Activated effector memory CD4-positive, alpha-beta T cell treated with anti-CD3 and anti-CD28 coated beads, Interleukin-2, amount 50 U/mL, for 16 hours (primary cell): ENCODE data around the gene TM2D1.
"Not testable (repeated sequence)": the region's sequence is repeated elsewhere in the genome, so short reads cannot be mapped to it uniquely, and the experiment has no call there.

Experiments used
- DNase-seq: peaks from one replicate; pipeline ENCODE4 v3.0.0-alpha.2; 2020

TM2D1 gene

DNA sequence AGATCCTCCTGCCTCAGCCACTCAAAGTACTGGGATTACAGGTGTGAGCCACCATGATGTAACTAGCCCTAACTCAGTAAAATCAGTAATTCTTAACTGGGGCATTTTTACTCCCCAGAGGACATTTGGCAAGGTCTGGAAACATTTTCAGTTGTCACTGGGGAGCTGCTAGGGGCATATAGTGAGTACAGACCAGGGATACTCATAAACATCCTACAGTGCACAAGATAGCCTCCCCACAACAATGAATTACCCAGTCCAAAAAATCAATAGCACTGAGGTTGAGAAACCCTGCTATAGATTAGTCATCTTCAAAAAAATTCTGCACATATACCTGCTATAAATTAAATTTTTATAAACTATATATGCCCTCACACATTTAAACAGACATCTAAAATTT is 13.0 kb downstream of the TM2D1 start:
- DNase-seq: no peak

DNA sequence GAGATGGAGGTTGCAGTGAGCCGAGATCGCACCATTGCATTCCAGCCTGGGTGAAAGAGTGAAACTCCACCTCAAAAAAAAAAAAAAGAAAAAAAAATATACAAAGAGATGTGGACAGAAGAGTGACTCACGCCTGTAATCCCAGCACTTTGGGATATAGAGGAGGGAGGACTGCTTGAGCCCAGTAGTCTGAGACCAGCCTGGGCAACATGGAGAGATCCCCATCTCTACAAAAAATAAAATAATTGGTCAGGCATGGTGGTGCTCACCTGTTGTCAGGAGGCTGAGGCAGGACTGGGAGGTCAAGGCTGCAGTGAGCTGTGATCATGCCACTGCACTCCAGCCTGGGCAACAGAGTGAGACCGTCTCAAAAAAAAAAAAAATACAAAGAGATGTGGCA is 13.7 kb downstream of the TM2D1 start:
- not testable (repeated sequence) for DNase-seq

DNA sequence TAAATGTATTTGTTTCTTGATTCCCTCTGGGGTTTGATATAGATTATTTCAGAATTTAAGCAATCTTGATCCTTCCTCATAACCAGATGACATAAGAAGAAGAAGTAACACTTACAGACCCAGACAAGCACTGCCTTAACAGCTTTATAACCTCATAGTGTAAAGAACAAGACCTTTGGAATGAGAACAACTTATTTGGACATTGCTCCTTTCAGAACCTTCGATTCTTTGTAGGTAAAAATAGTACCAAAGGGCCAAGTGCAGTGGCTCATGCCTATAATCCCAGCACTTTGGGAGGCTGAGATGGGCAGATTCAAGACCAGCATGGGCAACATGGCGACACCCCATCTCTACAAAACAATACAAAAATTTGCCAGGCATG is 15.0 kb downstream of the TM2D1 start:
- no peak for DNase-seq

DNA sequence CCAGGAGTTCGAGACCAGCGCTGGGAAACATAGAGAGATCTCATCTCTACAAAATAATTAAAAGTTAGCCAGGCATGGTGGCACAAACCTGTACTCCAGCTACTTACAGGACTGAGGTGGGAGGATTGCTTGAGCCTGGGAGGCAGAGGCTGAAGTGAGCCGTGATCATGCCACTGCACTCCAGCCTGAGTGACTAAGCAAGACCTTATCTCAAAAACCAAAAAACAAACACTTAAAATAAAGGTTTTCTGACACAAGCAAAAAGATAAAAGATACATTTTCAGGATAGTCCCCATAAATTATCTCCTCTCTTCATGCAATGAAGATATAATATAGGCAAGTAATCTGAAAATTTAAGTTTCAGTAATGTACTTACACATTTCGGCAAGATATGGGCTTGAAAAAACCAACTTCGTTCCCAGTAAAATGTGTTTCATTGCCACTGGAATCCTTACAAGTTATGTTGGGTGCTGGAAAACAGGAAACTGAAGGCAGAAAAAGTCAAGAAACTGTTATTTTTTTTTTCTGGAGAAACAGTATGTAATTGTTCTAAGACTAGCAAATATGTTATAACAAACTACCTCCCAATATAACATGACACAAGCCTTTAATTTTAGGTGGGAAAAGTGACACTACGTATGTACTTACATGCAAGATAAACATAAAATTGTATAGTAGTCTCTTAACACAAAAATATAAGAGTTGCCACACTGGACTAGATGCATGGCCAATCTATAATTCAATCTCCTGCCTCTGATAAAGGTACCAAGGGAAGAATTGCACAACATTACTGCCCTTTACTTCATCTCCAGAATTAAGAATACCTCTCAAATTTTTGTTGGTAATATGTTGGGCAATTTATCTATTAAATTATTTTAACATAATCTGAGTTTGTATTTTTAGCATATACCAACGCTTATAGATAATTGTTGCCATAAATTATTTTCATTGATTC is 15.7 kb downstream of the TM2D1 start:
- no peak for DNase-seq

DNA sequence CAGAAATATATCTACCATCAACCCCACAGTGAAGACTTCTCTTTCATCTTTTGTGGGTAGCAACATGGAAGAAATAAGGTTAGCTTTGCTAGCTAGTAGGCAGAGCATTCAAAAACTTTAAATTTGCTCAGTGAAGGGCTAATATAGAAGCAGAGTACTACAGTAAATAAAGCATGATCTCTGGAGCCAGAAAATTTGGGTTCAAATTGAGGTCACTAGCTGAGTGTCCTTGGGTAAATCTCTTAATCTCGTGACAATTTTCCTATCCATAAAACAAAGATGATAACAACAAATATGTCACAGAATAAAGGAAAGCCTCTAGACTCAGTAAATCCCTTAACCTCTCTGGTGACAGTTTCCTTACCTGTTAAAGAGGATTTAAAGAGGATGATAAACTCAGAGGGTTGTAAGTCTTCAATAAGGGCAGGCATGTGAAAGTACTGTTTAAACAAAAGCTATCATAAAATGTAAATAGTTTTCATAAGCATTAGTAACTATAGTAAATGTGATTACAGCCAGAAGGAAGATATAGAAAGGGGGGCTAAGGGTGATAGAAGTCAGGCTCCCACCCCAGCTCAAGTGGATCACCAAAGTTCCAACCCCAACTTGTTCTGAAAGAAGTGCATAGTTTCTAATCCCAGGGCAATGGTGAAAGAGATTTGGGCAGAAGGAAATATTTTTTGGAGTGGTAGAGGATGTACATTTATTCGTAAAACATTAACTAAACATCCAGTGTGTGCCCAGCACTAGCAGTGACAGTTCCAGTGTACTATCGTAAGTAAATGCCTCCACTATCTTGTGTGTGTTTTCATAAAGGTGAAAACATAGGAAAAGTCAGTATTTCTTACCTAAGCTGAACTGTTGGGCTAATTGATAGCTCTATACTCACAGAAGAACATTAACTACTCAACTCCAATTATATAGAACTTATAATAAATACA is 24.8 kb downstream of the TM2D1 start:
- DNase-seq: no peak

DNA sequence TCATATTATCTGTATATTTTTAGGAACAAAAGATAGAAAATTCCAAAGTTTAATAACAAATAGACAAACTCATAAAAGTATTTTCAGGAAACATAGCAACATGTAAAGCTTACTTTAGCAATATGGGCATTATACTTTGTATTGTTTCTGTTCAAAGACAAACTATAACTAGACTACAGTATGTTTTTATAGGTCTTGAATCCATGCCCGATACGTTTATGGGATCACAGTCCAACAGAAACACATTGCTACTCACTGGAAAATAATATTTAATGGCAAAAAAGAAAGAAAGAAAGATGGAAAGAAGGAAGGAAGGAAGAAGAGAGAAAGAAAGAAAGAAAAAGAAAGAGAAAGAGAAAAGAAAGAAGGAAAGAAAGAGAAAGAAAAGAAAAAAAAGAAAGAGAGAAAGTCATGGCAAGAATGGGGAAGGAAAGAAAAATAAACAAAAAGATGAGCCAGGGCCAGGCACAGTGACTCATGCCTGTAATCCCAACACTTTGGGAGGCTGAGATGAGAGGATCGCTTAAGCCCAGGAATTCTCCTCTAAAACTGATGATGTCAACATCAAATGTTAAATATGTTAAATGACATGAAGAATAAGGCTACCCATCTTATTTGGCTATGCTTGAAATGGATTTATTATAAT is 32.7 kb downstream of the TM2D1 start:
- DNase-seq: no peak

DNA sequence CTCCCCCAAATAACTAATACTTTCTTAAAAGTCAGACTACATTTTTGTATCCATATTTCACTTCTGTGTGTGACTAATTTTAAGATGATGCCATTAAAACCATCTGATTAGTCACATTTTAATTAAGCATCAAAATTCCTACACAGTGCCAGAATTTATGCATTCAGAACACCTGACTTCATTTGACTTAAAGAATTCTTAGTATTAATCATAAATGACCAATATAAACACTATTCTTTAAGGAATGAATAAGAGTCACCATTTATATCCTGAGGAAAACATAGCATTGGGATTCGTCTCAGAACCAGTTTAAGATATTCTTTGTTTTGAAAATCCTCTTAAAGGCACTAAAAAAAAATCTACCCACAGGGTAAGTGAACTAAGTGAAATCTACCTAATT is 37.0 kb downstream of the TM2D1 start:
- no peak for DNase-seq

DNA sequence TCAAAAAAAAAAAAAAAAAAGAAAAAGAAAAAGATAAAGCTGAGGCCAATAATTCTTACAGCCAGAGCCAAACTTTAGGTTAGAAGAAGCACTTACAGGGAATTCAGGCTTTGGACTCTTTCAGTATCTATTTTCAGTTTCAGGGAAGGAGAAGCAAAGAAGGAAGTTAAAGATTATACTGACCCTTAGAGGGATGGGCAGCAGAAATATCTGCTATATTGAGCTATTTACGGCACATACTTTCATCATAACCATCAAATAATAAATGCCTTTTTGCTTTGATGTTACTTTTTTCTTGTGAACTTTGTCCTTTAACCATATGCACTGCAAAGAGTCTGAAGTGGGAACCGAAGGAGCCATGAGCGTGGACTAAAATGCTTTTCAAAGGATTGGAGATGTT is 42.0 kb downstream of the TM2D1 start:
- DNase-seq: no peak

DNA sequence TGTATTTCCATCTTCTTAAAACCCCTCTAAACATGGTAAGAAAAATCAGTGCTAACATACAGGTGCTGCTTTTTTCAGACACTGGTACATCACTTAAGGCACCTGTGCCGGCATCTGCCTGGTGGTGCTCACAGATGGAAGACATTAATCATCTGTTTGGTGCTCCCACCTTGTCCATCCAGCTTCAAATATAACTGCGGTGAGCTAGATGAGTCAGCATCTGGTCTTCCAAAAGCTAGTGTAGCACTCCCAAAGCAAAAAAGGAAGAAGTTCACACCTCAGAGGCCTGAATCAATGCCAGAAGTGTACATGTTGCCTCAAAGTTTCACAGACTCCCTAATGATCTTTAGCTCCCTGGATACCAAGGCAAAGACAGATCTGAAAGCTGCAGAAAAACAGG is 44.4 kb downstream of the TM2D1 start:
- DNase-seq: no peak

DNA sequence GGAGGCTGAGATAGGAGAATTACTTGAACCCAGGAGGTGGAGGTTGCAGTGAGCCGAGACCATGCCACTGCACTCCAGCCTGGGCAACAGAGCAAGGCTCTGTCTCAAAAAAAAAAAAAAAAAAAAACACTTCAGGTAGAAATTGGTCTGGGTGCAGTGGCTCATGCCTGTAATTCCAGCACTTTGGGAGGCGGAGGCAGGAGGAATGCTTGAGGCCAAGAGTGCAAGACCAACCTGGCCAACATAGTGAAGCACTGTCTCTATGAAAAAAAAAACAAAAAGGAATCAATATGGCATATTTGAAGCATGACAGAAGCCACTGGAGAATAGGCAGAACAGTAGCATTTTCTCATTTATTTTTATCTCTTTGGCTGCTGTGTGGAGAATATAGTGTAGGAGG is 48.1 kb downstream of the TM2D1 start:
- not testable (repeated sequence) for DNase-seq

DNA sequence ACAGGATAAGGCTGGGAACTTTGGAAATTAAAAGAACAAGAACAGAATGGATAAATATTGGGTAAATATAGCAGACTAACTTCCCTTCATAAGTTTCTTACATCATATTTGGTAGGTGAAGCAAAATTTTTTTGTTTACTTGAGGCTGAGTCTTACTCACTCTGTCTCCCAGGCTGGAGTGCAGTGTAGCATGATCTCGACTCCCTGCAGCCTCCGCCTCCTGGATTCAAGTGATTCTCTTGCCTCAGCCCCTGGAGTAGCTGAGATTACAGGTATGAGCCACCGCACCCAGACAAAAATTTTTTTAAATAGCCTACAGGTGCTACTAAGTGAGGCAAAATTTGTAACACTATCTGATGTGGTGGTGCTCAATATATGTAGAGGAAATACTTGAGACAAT is 50.7 kb downstream of the TM2D1 start:
- DNase-seq: no peak

DNA sequence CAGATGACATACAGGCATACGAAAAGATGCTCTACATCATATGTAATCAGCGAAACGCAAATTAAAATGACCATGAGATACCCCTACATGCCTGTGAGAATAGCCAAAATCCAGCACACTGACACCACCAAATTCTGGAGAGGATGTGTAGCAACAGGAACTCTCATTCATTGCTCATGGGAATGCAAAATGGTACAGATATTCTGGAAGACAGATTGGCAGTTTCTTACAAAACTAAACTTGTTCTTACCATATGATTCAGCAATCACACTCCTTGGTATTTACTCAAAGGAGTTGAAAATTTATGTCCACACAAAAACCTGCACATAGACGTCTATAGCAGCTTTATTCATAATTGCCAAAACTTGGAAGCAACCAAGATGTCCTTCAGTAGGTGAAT is 52.6 kb downstream of the TM2D1 start:
- no peak for DNase-seq

DNA sequence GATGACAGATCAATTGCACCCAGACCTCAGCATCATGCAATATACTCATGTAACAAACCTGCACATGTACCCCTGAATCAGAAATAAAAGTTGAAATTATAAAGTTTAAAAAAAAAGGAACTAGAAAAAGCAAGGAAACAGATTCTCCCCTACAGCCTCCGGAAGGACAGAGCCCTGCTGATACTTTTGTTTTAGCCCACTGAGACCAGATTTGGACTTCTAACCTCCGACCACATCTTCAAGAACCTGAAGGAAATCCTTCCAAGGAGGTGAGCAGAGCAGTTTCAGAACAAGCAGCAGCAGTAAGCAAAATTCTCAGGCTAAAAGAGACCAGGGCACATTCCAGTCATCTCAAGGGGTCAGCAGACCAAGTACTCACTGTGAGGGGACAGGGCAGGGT is 54.5 kb downstream of the TM2D1 start:
- no peak for DNase-seq

DNA sequence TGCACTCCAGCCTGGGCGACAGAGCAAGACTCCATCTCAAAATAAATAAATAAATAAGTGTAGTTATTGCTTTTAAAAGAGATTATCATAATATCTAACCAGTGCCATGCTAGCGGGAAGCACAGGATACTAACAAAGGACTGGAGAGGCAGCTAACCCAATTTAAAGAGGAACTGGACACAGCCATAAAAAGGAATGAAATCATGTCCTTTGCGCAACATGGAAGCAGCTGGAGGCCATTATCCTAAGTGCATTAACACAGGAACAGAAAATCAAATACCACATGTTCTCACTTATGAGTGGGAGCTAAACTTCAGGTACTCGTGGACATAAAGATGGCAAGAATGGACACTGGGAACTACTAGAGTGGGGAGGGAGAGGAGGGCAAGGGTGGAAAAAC is 54.9 kb downstream of the TM2D1 start:
- no peak for DNase-seq

DNA sequence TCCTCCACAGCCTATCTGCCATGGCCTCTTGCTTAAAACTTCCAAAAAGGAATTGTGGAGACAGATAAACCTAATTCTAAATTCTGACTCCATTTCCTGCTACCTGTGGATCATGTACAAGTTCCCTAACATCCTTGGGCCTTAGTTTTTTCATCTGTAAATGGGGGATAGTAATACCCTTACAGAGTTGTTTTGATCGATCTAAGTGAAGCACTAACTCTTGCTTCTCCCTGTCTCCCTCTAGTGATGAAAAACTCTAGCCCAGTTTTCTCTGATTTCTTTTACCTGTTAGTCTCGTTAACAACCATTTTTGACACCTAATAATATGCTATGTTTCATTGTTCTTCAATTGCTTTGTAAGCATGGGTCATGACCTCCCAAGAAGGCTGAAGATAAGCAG is 65.9 kb downstream of the TM2D1 start:
- DNase-seq: no peak

DNA sequence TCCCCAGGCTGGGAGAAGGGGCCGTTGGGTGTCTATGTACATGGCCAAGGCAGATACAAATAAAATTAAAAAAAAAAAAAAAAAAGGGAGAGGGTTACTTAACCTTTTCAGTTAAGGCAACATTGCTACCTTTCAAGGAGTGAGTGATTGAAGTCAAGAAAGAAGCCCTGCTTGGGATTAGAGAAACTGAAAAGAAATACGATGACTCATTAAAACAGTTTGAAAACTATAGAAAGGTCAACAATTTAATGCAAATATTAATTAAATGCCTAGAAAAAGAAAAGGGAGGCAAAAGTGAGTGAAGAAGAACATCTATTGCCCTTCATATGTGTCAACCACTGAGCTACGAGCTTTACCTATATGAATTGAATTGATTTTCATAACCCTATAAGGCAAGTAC is 69.5 kb downstream of the TM2D1 start:
- DNase-seq: no peak

DNA sequence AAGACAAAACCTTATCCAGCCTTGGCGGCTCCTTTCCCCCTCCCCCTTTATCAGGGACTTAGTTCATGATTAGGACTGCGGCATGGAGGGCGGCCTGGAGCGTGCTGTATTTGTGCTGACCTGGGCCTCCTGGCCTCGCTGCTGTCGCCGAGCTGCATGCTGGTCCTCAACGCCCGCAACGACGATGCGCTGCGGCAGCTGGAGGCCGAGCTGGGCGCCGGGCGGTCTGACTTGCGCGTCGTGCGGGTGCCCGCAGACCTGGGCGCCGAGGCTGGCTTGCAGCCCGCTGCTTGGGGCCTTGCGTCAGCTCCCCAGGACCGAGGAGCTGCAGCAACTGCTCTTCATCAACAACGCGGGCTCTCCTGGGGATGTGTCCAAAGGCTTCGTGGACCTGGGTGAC is 70.9 kb downstream of the TM2D1 start:
- no peak for DNase-seq

DNA sequence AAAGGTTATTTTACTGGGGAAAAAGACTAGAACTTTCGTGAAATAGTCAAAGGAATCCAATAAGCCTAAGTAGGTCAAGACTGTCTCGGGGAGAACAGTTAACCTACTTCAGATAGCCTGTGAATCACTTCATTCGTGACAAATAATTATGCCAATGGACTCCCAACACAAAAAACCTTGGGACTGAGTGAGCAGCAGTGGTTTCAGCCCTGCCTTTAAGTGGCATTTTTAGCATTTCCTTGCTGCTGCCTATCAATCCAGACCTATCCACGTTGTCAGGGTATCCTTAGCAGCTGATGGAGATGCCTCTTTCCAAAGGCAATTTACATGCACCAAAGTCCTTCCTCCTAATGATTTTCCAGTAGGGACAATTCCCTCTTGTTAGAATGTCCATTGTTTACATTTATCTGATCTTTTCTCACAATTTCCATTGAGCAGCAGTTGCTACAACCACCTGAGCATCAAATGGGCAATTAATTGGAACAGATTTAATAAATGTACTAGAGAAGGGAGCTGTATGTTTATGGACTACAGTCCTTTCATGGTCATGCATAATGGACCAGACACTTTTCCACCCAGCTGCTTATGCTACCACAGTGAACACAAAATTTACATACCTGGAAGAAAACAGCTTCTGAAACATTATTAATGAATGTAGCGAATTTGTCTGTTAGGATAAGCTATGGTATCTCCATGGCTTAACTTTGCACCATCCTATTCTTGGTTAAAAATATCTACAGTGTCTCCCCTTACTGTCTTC is 75.8 kb downstream of the TM2D1 start:
- DNase-seq: no peak

DNA sequence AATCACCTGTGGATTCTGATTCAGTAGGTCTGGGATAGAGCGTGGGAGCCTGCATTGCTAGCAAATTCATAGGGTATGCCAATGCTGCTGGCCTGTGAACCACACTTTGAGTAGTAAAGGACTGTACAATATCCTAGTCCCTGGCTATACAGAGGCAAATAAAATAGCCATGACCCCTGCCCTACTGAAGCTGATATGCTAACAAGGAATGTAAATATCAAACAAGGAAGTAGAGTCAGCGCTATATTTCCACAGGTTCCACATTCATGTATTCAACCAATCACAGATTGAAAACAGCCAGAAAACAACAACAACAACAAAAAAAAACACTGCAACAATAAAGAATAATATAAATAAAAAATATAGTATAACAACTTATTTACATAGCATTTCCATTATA is 77.8 kb downstream of the TM2D1 start:
- DNase-seq: no peak

DNA sequence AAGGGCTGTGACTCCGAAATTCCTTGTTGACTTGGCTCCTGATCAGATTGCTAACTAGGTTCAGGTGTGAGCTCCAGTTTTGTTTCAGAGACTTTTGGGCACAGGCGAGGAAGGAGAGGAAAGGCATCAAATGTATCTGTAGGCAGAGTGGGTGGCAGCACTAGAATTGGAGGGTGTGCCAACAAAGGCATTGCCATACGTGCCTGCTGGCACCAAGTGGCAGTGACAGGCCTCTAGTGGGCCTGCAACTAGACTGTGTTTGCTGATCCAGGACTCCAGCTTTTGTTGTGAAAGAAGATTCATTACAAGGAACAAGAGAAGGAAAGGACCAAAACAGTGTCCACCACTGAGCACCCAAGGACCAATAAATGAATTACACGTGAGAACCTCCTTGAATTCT is 79.5 kb downstream of the TM2D1 start:
- DNase-seq: no peak

DNA sequence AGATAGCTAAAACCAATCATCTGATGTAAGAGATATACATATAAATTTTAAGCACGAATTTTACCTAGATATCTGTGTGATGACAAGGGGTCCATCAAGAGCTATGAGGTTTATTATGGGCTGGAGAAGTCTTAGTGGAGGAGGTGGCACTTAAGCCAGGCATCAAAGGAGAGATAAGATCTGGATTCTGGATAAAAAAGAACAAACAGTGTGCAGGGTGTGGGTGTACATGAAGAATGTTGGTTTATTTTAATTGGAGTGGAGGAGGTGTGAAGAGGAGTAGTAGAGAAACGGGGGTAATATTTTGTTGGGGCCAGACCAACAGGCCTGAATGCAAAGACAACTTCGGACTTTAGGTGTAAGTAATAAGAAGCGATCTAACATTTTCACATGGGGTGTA is 80.6 kb downstream of the TM2D1 start:
- no peak for DNase-seq

DNA sequence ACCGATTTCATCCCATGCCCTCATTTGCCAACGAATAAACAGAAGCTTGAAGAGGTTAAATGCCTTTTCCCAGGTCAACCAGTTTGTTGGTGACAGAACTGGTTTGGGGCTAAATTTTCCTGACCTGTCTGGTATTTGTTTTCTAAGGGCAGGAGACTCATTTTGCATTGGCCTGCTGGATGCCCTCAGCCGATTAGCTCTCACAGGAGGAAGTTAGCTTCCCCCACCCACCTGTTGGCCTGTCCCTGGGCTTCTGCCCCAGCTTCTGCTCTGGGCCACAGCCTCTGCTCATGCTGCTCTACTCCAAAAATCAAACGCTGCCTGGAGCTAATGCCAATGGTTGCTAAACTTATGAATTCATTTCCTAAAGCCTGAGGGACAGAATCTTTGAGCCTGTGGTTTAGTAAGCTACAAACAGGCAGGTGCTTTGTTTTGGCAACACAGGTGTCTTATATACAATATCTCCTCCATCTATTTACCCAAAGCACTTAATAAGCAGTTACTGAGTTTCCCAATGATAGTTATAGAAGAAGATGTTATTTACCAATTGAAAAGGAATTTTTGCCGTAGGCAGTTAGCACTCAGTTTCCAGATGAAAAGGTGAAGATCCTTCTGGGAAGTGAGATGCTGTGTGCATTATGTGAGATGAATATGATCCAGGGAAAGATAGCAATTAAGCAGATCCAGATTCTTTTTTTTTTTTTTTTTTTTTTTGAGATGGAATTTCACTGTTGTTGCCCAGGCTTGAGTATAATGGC is 82.3 kb downstream of the TM2D1 start:
- DNase-seq: no peak
